Right lobe of liver (tissue), 4 donors: ENCODE data around the gene HELZ.

Source experiments
- CTCF ChIP-seq, 4 donors: fragments of 200-600 bp in 3 of 4; fragments of 450-650 bp in 1 of 4; IDR thresholded peaks; one replicate each; pipeline versions ENCODE4 v1.5.1 to v1.8.0; 2016 to 2022; ENCODE audit warnings: antibody characterized with exemption in 4 of 4, mild to moderate bottlenecking in 2 of 4
- POLR2A ChIP-seq: fragments of 450-650 bp; IDR thresholded peaks from one replicate; pipeline ENCODE4 v1.6.1; 2017; ENCODE audit warnings: antibody characterized with exemption, mild to moderate bottlenecking
- donor health status: DM: no; HTN: no; CAD: no.
- donor health status: DM: no; HTN: no; CAD: no.
- donor health status: DM: no; HTN: yes; CAD: no.

- TF ChIP-seq CTCF (IDR thresholded peaks at IDR 0.05): no peak
- no peak for TF ChIP-seq POLR2A
These were observed 159.6 kb downstream of the HELZ start for GRCh38 chr17:67085406-67085805.
